ENCODE measurements around the gene PGAP1.
A peak's percentile ranks its signal among the peaks of the same experiment; 100 is the strongest.

The PGAP1 gene

DNA sequence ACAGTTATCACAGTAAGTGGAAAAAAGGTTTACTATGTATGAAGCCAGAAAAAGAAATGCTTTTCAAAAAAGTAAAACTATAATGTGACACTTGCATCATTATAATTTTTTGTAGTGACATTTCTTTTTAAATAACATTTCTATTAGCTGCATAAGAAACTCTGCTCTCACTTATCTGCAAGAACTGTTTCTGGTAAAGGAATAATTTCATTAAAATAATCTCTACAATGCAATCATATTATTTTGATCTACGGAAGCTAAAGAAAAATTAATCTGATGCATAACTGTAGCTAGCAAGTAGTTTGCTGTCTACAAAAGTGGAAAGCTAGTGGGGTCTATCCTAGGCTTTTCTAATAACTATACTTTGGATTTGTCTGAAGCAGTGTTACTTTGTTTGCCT lies 50.1 kb downstream of the PGAP1 start:
- no peak for DNase-seq

DNA sequence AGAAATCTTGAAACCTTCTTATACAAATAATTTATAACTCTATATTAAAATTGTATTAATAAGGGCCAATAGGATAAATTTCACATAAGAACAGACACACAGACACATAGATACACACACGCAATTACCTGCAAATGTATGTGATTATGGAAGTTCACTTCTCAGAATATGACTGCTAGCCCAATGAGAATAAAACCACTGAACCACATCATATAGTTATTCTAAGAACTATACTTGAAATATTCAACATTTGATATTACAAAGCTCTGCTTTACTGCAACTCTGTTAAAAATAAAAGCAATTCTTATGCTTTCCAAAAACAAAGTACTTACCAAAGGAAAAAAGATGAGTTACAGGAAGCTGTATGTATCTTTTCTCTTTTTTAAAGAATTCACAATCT lies 51.1 kb downstream of the PGAP1 start:
- DNase-seq = no peak

DNA sequence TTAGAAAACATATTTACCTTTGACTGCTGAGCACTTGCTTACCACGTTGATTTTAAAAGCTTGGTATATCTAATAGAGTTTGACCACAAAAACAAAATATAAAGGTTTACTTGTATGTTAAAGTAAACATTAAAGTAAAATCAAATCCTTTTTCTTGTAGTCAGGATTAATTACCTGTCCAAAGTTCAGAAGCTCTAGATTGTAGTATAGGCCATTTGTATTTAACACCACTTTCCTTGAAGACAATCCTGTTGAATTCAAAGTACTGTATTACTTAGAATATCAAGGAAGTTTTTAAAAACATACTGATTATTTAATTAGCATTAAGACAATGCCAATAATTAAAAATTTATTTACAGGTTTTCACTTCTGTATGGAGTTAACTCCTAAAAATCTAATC lies 53.0 kb downstream of the PGAP1 start:
- no peak for DNase-seq

DNA sequence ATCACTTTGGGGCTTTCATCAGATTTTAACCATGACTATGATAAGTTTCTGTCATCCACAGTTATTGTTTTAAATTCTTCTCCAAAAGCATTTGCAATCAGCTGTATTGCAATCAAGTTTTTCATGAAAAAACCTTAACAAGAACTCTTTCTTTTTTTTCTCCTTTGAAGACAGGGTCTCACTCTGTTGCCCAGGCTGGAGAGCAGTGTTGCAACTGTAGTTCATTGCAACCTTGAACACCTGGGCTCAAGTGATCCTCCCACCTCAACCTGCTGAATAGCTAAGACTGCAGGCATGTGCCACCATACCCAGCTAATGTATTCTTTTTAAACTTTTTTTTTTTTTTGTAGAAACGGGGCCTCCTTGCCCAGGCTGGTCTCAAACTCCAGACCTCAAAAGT lies 71.9 kb downstream of the PGAP1 start:
- DNase-seq = no peak

DNA sequence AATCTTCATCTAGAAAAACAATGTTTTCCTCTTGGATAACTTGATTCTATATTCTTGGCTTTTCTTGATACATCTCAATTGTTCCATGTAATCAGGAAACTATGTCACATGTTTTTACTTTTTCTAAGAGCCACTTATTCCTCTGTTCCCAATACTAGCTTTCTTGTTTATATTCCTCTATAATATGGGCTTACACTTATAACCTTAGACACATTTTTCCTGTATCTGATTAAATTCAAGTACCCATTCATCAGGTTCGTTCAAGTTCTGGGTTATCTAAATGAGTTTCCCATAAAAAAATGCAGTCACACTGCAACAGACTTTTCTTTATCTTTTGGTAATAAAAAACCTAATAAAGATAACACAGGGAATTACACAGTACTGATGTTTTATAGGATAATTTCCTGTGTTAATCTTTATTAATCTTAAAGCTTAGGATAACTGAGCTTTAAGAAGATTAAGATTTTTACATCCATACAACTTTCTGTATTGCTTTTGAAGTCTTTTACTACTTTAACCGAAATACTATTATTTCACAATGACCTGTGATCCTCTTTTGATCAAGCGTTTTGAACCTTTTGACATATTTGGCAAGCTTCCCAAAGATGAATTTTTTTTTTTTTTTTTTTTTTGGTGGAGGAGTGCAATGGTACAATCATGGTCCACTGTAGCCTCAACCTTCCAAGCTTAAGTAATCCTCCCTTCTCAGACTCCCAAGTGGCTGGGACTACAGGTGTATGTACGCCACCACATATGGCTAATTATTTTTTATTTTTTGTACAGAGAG lies 73.0 kb downstream of the PGAP1 start:
- DNase-seq = no peak

DNA sequence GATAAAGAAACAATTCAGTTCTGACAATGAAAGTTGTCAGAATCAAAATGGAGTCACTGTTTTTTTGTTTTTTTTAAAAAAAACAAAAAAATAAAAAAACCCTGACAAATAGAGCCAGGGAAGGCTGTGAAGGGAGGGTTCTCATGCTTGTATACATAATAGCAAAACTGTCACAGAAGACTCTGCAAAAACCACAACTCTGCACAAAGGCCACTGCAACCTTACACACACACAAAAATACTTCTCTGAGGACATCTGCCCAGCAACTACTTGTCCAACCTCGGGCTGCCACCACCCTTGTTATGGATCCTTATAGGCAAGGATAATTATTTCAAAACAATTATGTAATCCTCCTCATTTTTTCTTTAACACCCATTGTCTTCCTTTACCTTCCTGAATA lies 75.4 kb downstream of the PGAP1 start:
- no peak for DNase-seq

DNA sequence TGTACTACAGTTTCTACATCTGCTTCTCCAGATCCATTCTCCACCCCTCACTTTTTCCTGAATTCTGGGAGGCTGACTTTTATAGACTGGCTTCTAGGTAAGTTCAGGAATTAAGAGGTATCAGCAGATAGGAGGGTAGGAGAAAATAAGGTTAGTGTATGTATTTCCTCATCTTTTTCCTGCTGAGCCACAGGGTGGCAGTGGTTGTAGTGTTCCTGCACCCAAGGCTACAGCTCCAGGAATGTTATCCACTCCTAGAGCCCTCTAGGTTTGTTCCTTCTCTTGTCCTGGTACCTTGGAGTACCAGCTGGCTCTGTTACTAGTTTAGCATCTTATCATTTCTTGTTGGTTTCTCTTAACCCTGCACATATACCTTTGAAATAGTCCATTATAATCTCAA lies 76.6 kb downstream of the PGAP1 start:
- DNase-seq = peak; percentile 17

DNA sequence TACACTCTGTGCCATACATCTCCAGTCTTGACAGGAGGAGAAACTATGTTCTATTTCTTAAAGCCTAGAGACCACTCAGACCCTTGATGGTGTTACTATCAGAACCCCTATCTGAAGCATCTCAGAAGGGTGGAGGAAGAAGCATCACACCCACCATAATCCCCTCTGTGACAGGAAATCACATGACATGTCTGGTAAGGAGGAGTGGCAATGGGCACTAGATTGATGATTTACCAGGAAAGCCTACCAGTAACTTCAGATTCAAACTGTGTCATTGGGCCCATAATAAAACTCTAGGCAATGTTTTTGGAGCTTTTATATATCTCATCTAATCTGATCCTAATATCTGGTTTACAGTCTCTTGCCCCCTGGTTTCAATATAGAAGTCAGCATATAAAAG lies 80.2 kb downstream of the PGAP1 start:
- no peak for DNase-seq

DNA sequence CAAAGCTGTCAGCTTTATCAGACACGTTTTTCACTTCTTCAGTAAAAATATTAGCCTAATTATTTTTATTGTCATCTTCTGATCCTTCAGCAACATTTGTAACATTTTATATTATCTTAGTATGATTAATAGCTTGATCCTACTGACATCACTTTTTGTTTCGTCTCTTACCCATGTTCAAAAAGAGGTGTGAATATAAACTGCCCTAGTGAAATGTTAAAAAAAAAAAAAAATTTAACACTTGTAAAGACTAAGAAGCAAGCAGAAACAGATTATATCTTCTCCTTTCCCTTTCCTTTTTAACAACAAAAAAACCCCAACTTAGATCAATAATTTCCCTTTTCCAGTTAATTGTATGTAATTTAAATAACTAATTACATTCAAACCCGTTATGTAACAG lies 81.1 kb downstream of the PGAP1 start:
- no peak for DNase-seq

DNA sequence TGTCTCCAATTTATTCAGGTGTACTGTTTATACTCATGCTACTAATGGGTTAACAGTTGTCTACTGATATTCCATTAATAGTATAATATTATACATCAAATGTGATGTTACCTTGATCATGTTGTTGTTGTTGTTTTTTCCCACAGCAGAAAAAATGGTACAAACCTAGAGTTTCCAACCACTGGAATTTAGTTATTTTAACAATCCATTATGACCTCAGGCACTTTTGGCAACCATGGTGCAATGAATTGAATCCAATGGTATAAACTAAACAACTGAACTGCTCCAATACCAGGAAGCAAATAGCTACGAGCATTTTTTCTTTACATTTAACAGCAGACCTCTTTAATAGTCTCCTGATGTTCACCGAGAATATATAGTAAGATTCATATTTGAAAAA lies 86.3 kb downstream of the PGAP1 start:
- DNase-seq = no peak

DNA sequence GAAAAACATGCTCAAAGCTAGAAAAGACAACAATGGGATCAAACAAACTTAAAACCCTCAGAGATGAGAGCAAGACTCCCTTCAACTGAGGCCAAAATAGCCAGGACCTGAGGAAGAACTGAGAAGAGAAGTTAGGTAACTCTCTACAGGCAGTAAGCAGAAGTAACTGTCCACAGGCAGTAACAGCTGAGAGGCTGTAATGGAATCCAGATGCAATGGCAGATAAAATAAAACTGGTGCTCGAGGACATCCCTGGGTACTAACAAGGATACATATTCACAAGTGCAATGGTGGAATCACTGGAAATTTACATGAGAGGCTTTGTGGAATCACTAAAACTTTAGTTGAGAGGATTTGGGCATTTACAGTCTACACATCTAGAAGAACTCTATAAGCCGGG lies 86.9 kb downstream of the PGAP1 start:
- peak; percentile 28 for DNase-seq

DNA sequence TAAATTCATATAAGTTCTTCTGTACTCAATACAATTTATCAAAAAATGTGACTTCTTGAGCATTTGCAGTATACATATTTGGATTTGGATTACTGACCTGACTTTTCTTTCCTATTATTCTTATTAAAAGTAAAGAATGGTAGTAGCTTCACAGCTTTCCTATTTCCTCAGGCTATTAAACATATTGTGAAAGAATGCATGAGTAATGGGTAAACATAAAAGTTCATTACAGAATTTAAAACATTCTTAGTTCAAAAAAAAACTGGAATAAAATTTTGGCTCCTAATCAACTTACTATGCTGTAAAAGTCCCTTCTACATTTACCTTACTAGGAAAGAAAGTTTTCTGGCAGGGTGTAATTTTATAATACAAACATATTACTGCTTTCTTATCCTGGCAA lies 90.1 kb downstream of the PGAP1 start:
- no peak for DNase-seq

DNA sequence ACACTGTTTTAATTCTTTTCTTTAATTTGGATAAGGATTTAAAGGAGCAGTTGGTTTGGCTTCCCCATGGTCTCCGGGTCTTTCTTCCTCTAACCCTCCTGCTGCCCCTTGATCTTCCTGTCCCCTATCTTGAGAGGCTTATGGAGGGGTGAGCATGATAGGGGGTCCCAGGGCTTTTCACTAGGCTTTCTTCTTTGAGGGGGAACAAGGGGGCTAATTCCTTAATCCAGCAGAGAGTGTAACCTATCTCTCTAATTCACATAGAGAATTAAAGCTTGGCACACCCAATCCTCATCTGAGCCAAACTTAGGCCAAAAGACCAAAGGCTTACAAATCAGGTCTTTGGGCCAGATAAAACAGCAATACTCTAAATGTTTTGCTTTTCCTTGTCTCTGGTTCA lies 95.8 kb downstream of the PGAP1 start:
- no peak for DNase-seq

DNA sequence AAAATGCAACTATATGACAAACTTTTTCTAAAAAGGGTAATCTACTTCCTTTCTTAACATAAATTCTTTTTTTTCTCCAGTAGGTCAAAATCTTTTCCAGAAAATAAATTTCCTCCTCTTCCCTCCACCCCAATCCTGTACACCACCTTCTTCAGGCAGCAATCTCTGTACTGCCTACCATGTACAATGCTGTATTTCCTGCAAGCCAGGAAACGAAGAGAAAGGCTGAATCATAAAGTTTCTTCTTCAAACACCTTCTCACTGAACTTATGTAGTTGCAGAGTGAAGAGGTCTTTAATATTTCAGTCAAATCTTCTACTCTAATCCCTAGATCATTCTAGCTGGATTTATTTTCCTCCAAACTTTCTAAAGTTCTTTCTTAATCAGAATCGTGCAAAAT lies 99.2 kb downstream of the PGAP1 start:
- no peak for DNase-seq

DNA sequence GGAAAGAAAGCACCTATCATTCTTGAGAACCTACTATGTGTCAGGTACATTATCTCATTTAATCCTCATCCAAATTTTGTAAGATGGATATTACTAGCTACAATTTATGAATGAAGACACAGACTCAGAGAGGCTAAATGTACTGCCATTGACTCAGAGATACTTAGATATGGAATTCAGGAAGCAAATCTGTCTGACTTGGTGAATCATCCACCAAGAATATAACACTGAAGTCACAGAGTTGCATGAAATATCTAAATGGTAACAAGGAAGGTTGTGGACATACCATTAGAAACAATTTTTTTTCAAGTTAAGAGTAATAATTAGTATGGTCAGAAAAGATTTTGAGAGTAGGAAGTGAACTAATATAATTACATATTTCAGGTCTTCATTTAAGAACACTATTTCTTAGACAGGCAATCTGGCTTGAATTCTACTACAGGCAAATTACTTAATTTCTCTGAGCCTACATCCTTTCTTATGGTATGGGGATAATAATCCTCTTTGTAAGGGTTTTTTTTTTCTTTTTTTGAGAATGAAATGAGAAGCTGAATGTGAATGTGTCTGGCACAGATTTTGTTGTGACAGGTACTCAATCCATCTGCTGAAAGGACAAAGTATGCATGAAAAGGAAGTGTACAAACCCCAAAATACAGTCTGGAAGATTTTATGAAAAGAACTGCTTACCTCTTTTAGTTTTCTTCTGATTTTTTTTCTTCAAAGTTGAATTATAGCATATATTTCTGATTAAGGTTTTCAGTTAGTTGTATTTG lies 102.6 kb downstream of the PGAP1 start:
- DNase-seq = no peak

DNA sequence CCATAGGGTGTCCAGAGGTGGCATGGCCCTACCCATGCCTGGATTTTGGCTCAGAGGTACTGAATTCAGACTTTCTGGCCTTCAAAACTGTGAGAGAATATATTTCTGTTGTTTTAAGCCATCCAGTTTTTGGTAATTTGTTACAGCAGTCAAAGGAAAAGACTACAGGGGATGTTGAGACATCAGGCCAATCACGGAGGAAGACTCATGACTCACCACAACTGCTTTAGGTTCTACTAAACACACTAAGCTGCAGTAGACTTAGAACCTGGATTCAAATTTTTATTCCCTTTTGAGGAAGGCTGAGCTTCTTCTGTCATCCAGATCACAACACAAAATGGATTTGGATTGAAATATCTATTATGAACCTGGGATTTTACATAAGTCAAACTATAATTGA lies 105.3 kb downstream of the PGAP1 start:
- no peak for DNase-seq

DNA sequence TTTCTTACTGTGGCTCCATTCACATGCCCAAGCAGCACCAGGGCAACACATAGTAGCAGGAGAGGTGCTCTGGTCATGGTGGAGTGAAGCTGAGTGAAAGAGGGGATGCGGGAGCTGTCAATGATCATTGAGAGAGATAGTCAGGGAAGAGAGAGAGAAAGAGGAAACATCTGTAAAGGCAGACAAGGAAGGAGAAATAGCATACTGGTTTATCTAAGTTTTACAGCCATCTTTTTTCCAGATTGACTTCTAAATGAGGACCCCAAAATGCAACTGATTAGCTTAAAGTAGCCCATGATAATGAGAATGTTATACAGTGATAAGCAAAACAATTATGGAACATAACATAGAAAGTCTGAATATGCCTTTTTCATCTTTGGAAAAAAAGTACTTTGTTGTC lies 117.2 kb downstream of the PGAP1 start, which contains the start of gene C2orf66:
C2orf66 (minus strand) TSS at position 96 of the 400 bp plus-strand sequence; CDS start at position 77, 19 bp downstream.
- peak; percentile 55 for DNase-seq

DNA sequence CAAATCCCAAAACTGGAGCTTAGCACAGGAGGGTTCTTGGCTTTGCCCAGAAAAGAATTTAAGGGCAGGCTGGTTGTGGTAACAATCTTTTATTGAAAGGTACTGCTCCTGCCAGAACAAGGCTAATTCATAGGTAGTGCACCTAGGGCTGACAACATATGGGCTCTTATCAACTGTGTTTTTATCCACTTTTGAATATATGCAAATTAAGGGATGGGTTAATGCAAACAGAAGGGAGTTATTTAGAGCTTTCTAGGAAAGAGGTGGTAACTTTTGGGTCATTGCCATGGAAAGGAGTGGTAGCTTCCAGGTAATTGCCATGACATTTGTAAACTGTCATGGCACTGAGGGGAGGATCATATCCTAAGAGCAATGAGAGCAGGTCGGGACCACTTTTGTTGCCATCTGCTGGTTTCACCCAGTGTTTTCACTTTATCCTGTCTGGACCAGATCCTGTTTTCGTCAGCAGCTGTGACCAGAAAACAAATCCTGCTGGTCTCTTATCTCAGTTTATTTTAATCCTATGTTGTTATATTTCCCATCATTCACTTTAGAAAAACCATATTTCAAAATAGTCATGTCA lies 118.3 kb downstream of the PGAP1 start:
- peak; percentile 23 for DNase-seq

DNA sequence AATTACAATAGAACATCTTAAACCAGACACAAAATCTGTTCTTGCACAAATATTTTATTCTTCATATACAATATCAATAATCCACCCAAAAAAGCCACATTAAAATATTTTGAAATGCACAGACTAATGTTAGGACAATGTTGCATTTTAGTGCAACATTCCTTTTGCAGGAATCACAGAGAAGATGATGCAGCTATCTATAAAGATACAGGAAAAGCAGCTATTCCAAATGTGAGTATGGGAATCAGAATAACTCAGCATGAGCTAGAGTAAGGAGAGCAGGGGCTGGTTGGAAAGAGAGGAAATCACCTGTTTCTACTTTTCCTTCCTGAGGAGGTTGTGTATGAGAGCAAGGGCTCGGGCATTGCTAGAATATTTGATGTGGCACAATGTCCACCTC lies 122.1 kb downstream of the PGAP1 start:
- DNase-seq = no peak

DNA sequence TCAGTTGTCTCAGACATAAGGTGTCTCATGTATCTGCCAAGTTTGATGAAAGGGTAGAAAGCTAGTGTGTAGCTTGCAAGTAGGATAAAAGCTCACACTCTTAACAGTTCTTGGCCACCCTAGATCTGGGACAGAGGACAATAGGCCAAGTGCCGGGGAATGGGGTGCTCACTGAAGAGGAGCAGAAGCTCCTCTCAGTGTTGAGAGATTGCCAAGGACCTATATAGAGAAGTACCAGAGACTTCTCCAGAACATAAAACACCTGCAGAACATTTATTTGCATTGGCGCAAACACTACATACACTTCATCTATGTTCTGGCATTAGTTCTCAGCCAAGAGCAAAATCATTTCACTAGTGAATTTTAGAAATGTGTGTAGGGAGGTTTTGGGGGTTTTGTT lies 124.1 kb downstream of the PGAP1 start:
- DNase-seq = no peak

DNA sequence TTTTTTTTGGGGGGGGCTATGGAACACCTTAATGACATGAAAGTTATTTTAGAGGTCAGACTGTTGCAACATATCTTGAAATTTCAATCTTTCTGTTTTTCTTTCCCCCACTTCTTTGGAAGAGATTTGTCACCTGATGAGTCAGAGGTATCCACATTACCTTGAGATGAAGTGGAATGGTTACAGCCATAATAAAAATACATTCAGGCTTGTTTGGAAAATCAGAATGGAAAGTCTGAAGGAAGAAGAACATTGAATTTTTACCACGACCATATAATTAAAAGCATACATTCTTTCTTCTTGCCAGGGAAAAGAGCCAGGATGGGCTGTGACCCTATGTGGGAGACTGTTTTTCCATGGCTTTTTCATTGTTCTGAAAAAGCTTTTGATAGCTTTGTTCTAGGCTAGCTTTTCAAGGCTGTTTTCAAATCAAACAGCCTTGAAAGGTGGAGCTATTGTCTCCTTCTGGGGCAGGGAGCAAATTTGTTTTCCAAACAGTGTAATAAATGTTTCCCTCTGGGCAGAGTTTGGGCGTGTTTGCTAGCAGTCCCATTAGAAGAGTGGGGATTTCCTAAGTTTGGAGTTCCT lies 124.7 kb downstream of the PGAP1 start:
- DNase-seq = no peak

DNA sequence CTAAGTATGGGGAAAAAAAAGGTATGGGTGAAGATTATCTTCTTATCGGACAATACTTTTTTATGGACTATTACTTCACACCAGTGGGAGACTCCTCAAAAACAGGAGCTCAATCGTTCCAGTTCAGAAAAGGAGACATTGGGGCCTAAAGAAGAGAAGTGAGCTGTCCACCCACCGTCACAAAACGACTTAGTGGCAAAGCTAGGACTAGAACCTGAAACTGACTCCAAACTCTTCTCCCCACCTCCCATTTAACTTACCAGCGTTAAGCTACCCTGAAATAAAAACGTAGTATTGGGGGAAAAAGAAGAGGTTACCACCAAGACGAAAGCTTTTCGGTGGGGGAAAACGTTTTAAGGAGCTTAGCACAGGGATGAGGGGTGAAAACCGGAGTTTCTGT lies 127.5 kb downstream of the PGAP1 start:
- DNase-seq = peak; percentile 38

DNA sequence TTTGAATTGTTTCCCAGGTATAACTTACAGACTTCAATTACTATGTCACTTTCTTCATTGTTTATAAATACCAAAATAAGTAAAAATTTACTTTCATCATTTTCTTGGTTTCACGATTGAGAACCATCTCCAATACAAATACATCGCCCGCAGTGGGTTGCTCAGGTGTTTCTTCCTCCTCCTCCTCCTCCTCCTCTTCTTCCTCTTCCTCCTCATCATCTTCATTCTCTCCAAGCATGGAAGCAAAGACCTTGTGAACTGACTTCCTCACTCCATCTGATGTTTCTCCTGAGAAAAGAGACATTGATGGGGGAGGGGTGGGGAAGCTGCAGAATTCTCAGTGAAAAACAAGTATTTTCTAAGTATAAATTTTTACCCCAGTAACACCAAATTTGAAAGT lies 133.6 kb downstream of the PGAP1 start:
- DNase-seq = no peak

All from hematopoietic multipotent progenitor cell treated with erythropoietin and hydrocortisone succinate and interleukin-3 and kit ligand, for 6 days (in vitro differentiated cells).